ENCODE results near the gene CD300LG. TPM values are rescaled to one million over a fixed set of nuclear protein-coding genes. Genes with fewer than 3 reads are reported as not detected.

CD300LG gene
- total RNA-seq, 1 donor from 2014 or later = 5.7 TPM

DNA sequence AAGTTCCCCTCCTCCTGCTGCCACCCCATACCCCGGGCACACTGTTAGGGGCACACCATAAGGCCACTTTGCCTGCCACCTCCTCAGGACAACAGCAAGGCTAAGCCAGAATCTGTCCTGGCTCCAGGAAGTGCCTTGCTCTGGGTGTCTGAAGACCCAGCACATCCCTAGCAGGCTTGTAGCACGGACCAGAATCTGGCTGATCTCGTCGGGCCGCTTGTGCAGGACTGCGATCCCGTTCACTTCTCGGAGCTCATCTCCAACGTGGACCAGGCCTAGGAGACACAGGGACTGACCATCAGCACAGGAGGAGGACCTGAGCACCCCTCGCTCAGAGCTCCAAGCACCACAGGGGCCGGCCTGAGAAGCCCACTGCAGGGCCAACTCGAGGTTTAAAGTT is 21.4 kb upstream of the CD300LG start:
- H3K27me3 ChIP-seq (ENCODE audit: low read depth) = no peaks in the 10 kb centered on the region
- no peak for ATAC-seq
- no peak for DNase-seq
- TF ChIP-seq, protein P1, sequence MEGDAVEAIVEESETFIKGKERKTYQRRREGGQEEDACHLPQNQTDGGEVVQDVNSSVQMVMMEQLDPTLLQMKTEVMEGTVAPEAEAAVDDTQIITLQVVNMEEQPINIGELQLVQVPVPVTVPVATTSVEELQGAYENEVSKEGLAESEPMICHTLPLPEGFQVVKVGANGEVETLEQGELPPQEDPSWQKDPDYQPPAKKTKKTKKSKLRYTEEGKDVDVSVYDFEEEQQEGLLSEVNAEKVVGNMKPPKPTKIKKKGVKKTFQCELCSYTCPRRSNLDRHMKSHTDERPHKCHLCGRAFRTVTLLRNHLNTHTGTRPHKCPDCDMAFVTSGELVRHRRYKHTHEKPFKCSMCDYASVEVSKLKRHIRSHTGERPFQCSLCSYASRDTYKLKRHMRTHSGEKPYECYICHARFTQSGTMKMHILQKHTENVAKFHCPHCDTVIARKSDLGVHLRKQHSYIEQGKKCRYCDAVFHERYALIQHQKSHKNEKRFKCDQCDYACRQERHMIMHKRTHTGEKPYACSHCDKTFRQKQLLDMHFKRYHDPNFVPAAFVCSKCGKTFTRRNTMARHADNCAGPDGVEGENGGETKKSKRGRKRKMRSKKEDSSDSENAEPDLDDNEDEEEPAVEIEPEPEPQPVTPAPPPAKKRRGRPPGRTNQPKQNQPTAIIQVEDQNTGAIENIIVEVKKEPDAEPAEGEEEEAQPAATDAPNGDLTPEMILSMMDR (IDR thresholded peaks at IDR 0.05) = no peak
- peaks cover 31% of the 10 kb centered on the region for H3K4me1 ChIP-seq
- H3K4me3 ChIP-seq = no peak overlapping the region
- intact Hi-C loops (cut with DNase I) = no loop called here
- H3K27ac ChIP-seq = no peak overlapping the region
- no peaks in the 10 kb centered on the region for H3K9me3 ChIP-seq
- H3K36me3 ChIP-seq = peaks cover 40% of the 10 kb centered on the region

DNA sequence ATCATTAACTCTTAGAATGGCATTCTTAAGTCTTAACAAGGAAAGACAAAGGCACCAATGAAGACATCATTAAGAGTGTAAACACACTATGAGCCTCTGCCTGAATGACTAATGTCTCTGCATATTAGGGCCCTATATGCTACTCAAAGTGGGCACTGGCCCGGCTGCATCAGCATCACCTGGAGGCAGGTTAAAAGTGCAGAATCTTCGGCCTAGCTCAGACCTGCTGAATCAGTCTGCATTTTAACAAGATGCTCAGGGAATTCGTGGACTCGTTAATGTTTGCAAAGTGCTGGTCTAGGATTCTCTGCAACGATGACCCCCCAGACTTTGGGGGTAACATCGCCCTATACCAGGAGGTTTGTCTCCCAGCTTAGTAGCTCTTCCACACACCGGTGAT is 20.8 kb upstream of the CD300LG start:
- no peak for DNase-seq

DNA sequence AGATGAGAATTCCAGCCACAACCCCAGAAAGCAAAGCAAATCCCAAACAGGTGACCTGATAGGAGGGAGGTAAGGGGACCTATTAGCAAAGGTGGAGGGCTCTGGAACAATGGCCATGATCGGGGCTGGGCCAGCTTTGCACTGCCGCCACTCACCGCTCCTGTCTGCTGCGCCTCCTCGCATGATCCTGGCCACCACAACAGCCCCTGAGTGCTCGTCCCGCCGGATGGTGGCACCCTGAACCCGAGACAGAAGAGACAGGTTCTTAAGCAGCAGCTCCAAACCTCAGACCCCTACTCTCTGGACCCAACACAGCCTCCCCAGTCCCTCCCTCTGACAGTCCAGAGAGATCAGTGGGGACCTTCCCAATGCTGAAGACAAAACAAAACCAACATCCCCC is 19.4 kb upstream of the CD300LG start:
- ATAC-seq (no peak), DNase-seq (no peak)
- TF ChIP-seq, protein P1 (IDR thresholded peaks at IDR 0.05) = no peak
- H3K36me3 ChIP-seq = peaks cover 40% of the 10 kb centered on the region
- peaks cover 43% of the 10 kb centered on the region for H3K4me1 ChIP-seq
- H3K27ac ChIP-seq = no peak overlapping the region
- no peaks in the 10 kb centered on the region for H3K9me3 ChIP-seq
- intact Hi-C loops (cut with DNase I) = no loop called here
- H3K27me3 ChIP-seq (ENCODE audit: low read depth) = no peaks in the 10 kb centered on the region
- no peak overlapping the region for H3K4me3 ChIP-seq

More for the DNA sequence above, 20.8 kb upstream of the CD300LG start:
- H3K27me3 ChIP-seq (ENCODE audit: low read depth) = no peaks in the 10 kb centered on the region
- intact Hi-C loops (cut with DNase I) = no loop called here
- TF ChIP-seq, protein P1 (IDR thresholded peaks at IDR 0.05) = no peak
- ATAC-seq = no peak
- H3K4me3 ChIP-seq = no peak overlapping the region
- peaks cover 40% of the 10 kb centered on the region for H3K36me3 ChIP-seq
- peaks cover 37% of the 10 kb centered on the region for H3K4me1 ChIP-seq
- H3K27ac ChIP-seq = no peak overlapping the region
- H3K9me3 ChIP-seq = no peaks in the 10 kb centered on the region

DNA sequence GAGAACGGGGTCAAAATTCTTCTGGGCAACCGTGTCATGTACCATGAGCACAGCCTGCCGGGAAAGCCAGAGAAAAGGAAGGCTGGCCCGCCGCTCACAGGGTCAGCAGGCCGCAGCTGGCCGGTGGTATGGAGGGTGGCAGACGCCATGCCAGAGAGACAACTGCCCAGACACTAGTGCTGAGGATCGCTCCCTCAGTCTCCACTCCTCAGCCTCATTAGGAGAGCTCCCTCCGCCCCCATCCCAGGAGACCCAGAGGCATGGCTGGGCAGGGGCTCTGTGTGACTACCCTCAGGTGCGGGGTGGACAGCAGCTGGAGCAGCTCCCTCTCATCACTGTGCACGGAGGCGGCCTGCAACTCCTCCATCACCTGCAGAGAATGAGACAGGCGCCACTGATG is 17.2 kb upstream of the CD300LG start:
- DNase-seq (no peak), ATAC-seq (no peak)
- intact Hi-C loops (cut with DNase I) = no loop called here

DNA sequence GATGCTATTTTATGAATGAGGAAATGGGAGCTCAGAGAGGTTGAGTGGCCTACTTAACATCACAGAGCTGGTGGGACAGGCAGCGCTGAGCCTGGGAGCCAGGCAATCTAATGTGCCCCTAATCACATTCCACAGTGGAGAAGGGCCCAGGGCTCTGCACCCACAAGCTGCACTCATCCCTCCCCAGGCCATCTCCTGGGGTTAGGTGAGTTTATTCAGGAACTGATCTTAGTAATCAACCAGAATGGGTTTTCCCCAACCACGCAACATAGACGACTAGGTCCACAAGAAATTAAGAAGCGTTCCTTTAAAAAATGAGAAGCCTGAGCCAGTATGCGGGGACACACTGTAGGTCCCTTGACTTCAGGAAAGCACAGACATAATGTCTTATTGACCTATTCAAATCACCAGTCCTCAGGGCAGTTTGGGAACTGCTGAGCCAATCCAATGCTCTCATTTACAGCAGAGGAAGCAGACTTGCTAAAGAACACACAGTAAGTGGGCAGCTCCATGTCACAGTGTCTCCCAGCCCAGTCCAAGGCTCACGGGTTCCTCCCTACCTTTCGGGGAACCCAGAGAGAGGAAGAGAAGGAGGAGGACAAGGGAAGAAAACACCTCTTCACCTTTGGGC is 16.4 kb upstream of the CD300LG start:
- H3K4me3 ChIP-seq = no peak overlapping the region
- no peak for DNase-seq
- TF ChIP-seq, protein P1 (IDR thresholded peaks at IDR 0.05) = no peak
- H3K9me3 ChIP-seq = no peaks in the 10 kb centered on the region
- no peak overlapping the region for H3K27ac ChIP-seq
- intact Hi-C loops (cut with DNase I) = no loop called here
- H3K27me3 ChIP-seq (ENCODE audit: low read depth) = no peaks in the 10 kb centered on the region
- peaks cover 36% of the 10 kb centered on the region for H3K36me3 ChIP-seq
- H3K4me1 ChIP-seq = peaks cover 41% of the 10 kb centered on the region
- no peak for ATAC-seq

More for the DNA sequence above, 17.2 kb upstream of the CD300LG start:
- H3K4me3 ChIP-seq = no peak overlapping the region
- H3K27ac ChIP-seq = no peak overlapping the region
- peaks cover 40% of the 10 kb centered on the region for H3K36me3 ChIP-seq
- TF ChIP-seq, protein P1 (IDR thresholded peaks at IDR 0.05) = no peak
- H3K4me1 ChIP-seq = peaks cover 41% of the 10 kb centered on the region
- no peaks in the 10 kb centered on the region for H3K27me3 ChIP-seq (ENCODE audit: low read depth)
- no peaks in the 10 kb centered on the region for H3K9me3 ChIP-seq
